Esophagus squamous epithelium (tissue), 5 donors: ENCODE data around the gene WSCD2. TPM values are rescaled to one million over a fixed set of nuclear protein-coding genes. Genes with fewer than 3 reads are reported as not detected.

Experiments used
- DNase-seq: peaks from one replicate; lab custom pipeline; 2025; lab: John Stamatoyannopoulos, UW
- H3K27ac ChIP-seq, 4 donors: fragments of 200-600 bp; sonication (generic); one replicate each; pipeline ENCODE4 v1.5.1; 2016 to 2019; ENCODE audit warnings: mild to moderate bottlenecking in 1 of 4
- H3K27me3 ChIP-seq, 4 donors: fragments of 200-600 bp; sonication (generic); 1 replicate in 3 of 4; 2 replicates in 1 of 4; pipeline versions ENCODE4 v1.5.1 to v1.6.0; 2017 to 2021; ENCODE audit warnings: antibody characterized with exemption in 1 of 4
- H3K36me3 ChIP-seq, 3 donors: fragments of 200-600 bp; sonication (generic); one replicate each; pipeline ENCODE4 v1.5.1; 2016 to 2019
- H3K4me1 ChIP-seq, 3 donors: fragments of 200-600 bp; sonication (generic); one replicate each; pipeline ENCODE4 v1.5.1; 2017 to 2019
- H3K4me3 ChIP-seq, 4 donors: fragments of 200-600 bp; sonication (generic); 1 replicate in 3 of 4; 2 replicates in 1 of 4; pipeline ENCODE4 v1.5.1; 2016 to 2019; ENCODE audit warnings: mild to moderate bottlenecking in 2 of 4, moderate library complexity in 1 of 4
- H3K9me3 ChIP-seq, 3 donors: fragments of 200-600 bp; sonication (generic); one replicate each; pipeline ENCODE4 v1.5.1; 2016 to 2019
- CTCF ChIP-seq, 6 experiments: fragments of 450-650 bp in 4 of 6; fragments of 200-600 bp in 2 of 6; sonication (generic) in 2 of 6; IDR thresholded peaks; one replicate each; pipeline ENCODE4 v1.5.1; 2016 to 2019; ENCODE audit warnings: antibody characterized with exemption in 6 of 6, mild to moderate bottlenecking in 4 of 6, moderate library complexity in 4 of 6
- POLR2A ChIP-seq, 4 donors: fragments of 450-650 bp; IDR thresholded peaks; one replicate each; pipeline ENCODE4 v1.6.1; 2017; ENCODE audit warnings: antibody characterized with exemption in 4 of 4, mild to moderate bottlenecking in 4 of 4, moderate library complexity in 3 of 4
- WGBS, 2 donors: methylation state at CpG; one replicate each; pipeline ENCODE4 v1.1.5; 2018; 5-methylcytosine and 5-hydroxymethylcytosine counted together
- intact Hi-C: fragments of 100-400 bp; cut with DNase I; formaldehyde crosslinking; loops from one replicate; pipeline ENCODE4 v1.15.0; 2022
- total RNA-seq, 4 donors: library from RNA; depleted of rRNA; stranded (reverse); fragments of >200 nt; gene quantifications; one replicate each; pipeline ENCODE4 v1.1.0, GENCODE V29; 2016
- donor health status: DM: yes; HTN: yes; CAD: no.

Gene WSCD2
- total RNA-seq, 4 donors from 2014 or later, result 0.62 to 3.6 (median 3.3) TPM; not detected in 1

- Histone ChIP-seq H3K4me1 (peaks cover 0 to 13% (median 1%) of the 10 kb centered on the region in 3 donors), H3K27me3 (peaks cover 0 to 25% (median 0%) of the 10 kb centered on the region in 4 donors), H3K36me3 (no peaks in the 10 kb centered on the region), H3K27ac (peak overlapping the region in 1 of 4 donors; percentile 36), H3K9me3 (no peaks in the 10 kb centered on the region), H3K4me3 (no peak overlapping the region)
- TF ChIP-seq POLR2A (IDR thresholded peaks at IDR 0.05) (no peak), CTCF (IDR thresholded peaks at IDR 0.05) (no peak)
- DNase-seq, result no peak
- WGBS, 2 donors, result 43% methylated on average over 3 of the region's 3 CpGs
- intact Hi-C loops, result no loop called here
These were observed 167.9 kb downstream of the WSCD2 start for GRCh38 chr12:108296945-108297344.

GRCh38 chr12:108297424-108297823 is 168.3 kb downstream of the WSCD2 start:
- no peaks in the 10 kb centered on the region for H3K36me3 ChIP-seq
- intact Hi-C loops, result no loop called here
- H3K4me3 ChIP-seq, result no peak overlapping the region
- H3K4me1 ChIP-seq, result peaks cover 0 to 18% (median 6%) of the 10 kb centered on the region in 3 donors
- H3K27me3 ChIP-seq, result peaks cover 0 to 25% (median 0%) of the 10 kb centered on the region in 4 donors
- no peaks in the 10 kb centered on the region for H3K9me3 ChIP-seq
- 69 to 87% methylated on average over 2 of the region's 2 CpGs for WGBS, 2 donors
- no peak overlapping the region for H3K27ac ChIP-seq
- TF ChIP-seq POLR2A (IDR thresholded peaks at IDR 0.05) (no peak), CTCF (IDR thresholded peaks at IDR 0.05) (no peak)
- DNase-seq, result no peak

GRCh38 chr12:108297895-108298760 is 169.0 kb downstream of the WSCD2 start:
- Histone ChIP-seq H3K27me3 (peaks cover 0 to 29% (median 0%) of the 10 kb centered on the region in 4 donors), H3K36me3 (no peaks in the 10 kb centered on the region), H3K9me3 (no peaks in the 10 kb centered on the region), H3K27ac (peak overlapping the region in 2 of 4 donors; percentile 9 to 14), H3K4me1 (peaks cover 2 to 25% (median 13%) of the 10 kb centered on the region in 3 donors), H3K4me3 (no peak overlapping the region)
- TF ChIP-seq POLR2A (IDR thresholded peaks at IDR 0.05) (no peak), CTCF (IDR thresholded peaks at IDR 0.05) (no peak)
- WGBS, 2 donors, result 65 to 72% methylated on average over 5 to 6 of the region's 6 CpGs
- no peak for DNase-seq
- intact Hi-C loops, result no loop called here

GRCh38 chr12:108298761-108299275 is 169.7 kb downstream of the WSCD2 start:
- H3K9me3 ChIP-seq, result no peaks in the 10 kb centered on the region
- peak overlapping the region in 2 of 4 donors; percentile 9 to 14 for H3K27ac ChIP-seq
- DNase-seq, result no peak
- peaks cover 0 to 36% (median 0%) of the 10 kb centered on the region in 4 donors for H3K27me3 ChIP-seq
- 78 to 90% methylated on average over 2 to 3 of the region's 6 CpGs for WGBS, 2 donors
- no peaks in the 10 kb centered on the region for H3K36me3 ChIP-seq
- no peak for TF ChIP-seq CTCF (IDR thresholded peaks at IDR 0.05)
- TF ChIP-seq POLR2A (IDR thresholded peaks at IDR 0.05), result no peak
- intact Hi-C loops, result no loop called here
- H3K4me3 ChIP-seq, result no peak overlapping the region
- H3K4me1 ChIP-seq, result peaks cover 7 to 32% (median 20%) of the 10 kb centered on the region in 3 donors

GRCh38 chr12:108299516-108299915 is 170.4 kb downstream of the WSCD2 start:
- Histone ChIP-seq H3K27ac (no peak overlapping the region), H3K4me1 (peaks cover 7 to 39% (median 22%) of the 10 kb centered on the region in 3 donors), H3K9me3 (no peaks in the 10 kb centered on the region), H3K36me3 (no peaks in the 10 kb centered on the region), H3K4me3 (no peak overlapping the region), H3K27me3 (peaks cover 0 to 41% (median 0%) of the 10 kb centered on the region in 4 donors)
- 66 to 72% methylated on average over 3 to 4 of the region's 4 CpGs for WGBS, 2 donors
- intact Hi-C loops, result no loop called here
- TF ChIP-seq CTCF (IDR thresholded peaks at IDR 0.05), result no peak
- no peak for TF ChIP-seq POLR2A (IDR thresholded peaks at IDR 0.05)
- no peak for DNase-seq
